Right lobe of liver (tissue), 6 donors: ENCODE measurements around the gene CNKSR2. TPM values are rescaled to one million over a fixed set of nuclear protein-coding genes. Genes with fewer than 3 reads are reported as not detected.

Experiments used
- ATAC-seq, 4 donors: fragments of 200-7000 bp; cut with Tn5 transposase; one replicate each; pipeline ENCODE4 v1.9.1; 2020; ENCODE audit warnings: mild to moderate bottlenecking in 4 of 4, moderate library complexity in 4 of 4
- DNase-seq, 3 donors: peaks; one replicate each; pipeline ENCODE4 v3.0.0-alpha.2; 2020
- H3K27ac ChIP-seq, 3 donors: fragments of 200-600 bp; one replicate each; pipeline ENCODE4 v1.8.0; 2022
- H3K27me3 ChIP-seq, 2 donors: fragments of 200-600 bp; one replicate each; pipeline ENCODE4 v1.8.0; 2022
- H3K36me3 ChIP-seq, 4 donors: fragments of 200-600 bp; sonication (generic) in 1 of 4; one replicate each; pipeline versions ENCODE4 v1.5.1 to v1.8.0; 2017 to 2022; ENCODE audit warnings: control low read depth in 1 of 4
- H3K4me1 ChIP-seq, 4 donors: fragments of 200-600 bp; sonication (generic) in 1 of 4; one replicate each; pipeline versions ENCODE4 v1.5.1 to v1.8.0; 2017 to 2022; ENCODE audit warnings: control low read depth in 1 of 4
- H3K4me3 ChIP-seq, 3 donors: fragments of 200-600 bp; one replicate each; pipeline ENCODE4 v1.8.0; 2022
- H3K9me3 ChIP-seq, 4 donors: fragments of 200-600 bp; sonication (generic) in 1 of 4; one replicate each; pipeline versions ENCODE4 v1.5.1 to v1.8.0; 2017 to 2022; ENCODE audit warnings: control low read depth in 1 of 4
- POLR2A ChIP-seq: fragments of 450-650 bp; IDR thresholded peaks from one replicate; pipeline ENCODE4 v1.6.1; 2017; ENCODE audit warnings: antibody characterized with exemption, mild to moderate bottlenecking
- WGBS: methylation state at CpG from one replicate; pipeline ENCODE4 v1.1.6; 2018; ENCODE audit warnings: low coverage, low lambda C conversion rate; ENCODE audit not compliant: insufficient coverage; ENCODE audit errors: missing lambda C conversion rate; 5-methylcytosine and 5-hydroxymethylcytosine counted together
- intact Hi-C, 2 donors: fragments of 100-400 bp; cut with DNase I; formaldehyde crosslinking; loops; one replicate each; pipeline versions ENCODE4 v1.11.2 to v1.14.1; 2022
- total RNA-seq, 6 experiments: library from RNA; depleted of rRNA in 2 of 6; stranded (reverse); fragments of >200 nt in 2 of 6; fragmentation: NEBNext Ultra II Directional in 3 of 6; extraction: Animal tissue kit (Norgen Biotek cat#: 25700) in 3 of 6; gene quantifications; one replicate each; pipeline versions ENCODE4 v1.1.0 to v1.2.4, GENCODE V29; 2016 to 2023
- TF ChIP-seq, protein P1 (sequence below), 4 donors: fragments of 200-600 bp in 3 of 4; fragments of 450-650 bp in 1 of 4; IDR thresholded peaks; one replicate each; pipeline versions ENCODE4 v1.5.1 to v1.8.0; 2016 to 2022; ENCODE audit warnings: antibody characterized with exemption in 4 of 4, mild to moderate bottlenecking in 2 of 4
- donor health status: DM: no; HTN: yes; CAD: no.
- donor health status: DM: no; HTN: no; CAD: no.
- donor health status: DM: no; HTN: no; CAD: no.
- donor health status: DM: no; HTN: yes; CAD: no.
- donor health status: DM: no; HTN: yes; CAD: no.

Gene CNKSR2
- total RNA-seq, 6 experiments from 2014 or later: 1.4 to 5.6 (median 2.6) TPM

DNA sequence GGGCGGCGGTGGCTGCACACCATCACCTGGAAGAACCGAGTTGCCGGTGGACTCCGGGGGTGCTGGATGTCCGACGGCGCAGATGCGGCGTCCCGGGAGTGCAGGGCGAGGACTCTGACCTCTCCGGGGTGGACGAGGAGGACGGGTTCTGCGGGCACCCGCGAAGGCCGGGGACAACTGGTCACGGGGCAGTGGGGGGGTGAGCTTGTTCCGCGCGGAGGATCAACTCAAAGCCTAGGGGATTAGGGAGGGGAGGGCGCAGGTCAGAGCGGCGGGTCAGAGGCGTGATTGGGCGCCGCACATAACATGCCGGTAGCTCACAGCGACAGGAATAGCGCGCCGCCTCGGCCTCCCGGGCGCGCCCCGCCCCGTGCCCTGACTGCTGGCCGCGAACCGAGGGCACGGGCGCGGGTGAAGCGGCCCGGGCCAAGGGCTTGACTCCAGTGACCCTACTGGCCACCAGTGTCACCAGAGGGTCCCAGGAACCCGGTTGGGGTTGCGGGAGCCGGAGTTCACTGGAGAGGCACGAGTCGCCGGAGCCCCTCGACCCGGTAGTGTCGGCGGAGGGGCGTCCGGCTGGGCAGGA, 284.0 kb downstream of the CNKSR2 start, which contains the start of gene KLHL34:
KLHL34 (minus strand) TSS at position 179 of the 586 bp plus-strand sequence. CDS start 542 bp downstream, outside the sequence.
- ATAC-seq (peak; percentile 74 to 90 (median 90)), DNase-seq (peak; percentile 29 to 57 (median 47))
- Histone ChIP-seq H3K36me3 (no peaks in the 10 kb centered on the region), H3K27me3 (no peaks in the 10 kb centered on the region), H3K4me1 (no peaks in the 10 kb centered on the region), H3K4me3 (peak within 1 kb of the TSS in 2 of 3 donors; percentile 28 to 47), H3K9me3 (no peaks in the 10 kb centered on the region), H3K27ac (no peak within 1 kb of the TSS)
- intact Hi-C loops: no loop called here
- no peak for TF ChIP-seq POLR2A
- TF ChIP-seq, protein P1, sequence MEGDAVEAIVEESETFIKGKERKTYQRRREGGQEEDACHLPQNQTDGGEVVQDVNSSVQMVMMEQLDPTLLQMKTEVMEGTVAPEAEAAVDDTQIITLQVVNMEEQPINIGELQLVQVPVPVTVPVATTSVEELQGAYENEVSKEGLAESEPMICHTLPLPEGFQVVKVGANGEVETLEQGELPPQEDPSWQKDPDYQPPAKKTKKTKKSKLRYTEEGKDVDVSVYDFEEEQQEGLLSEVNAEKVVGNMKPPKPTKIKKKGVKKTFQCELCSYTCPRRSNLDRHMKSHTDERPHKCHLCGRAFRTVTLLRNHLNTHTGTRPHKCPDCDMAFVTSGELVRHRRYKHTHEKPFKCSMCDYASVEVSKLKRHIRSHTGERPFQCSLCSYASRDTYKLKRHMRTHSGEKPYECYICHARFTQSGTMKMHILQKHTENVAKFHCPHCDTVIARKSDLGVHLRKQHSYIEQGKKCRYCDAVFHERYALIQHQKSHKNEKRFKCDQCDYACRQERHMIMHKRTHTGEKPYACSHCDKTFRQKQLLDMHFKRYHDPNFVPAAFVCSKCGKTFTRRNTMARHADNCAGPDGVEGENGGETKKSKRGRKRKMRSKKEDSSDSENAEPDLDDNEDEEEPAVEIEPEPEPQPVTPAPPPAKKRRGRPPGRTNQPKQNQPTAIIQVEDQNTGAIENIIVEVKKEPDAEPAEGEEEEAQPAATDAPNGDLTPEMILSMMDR (IDR thresholded peaks at IDR 0.05): no peak
- 10% methylated on average over 6 of the region's 60 CpGs for WGBS

DNA sequence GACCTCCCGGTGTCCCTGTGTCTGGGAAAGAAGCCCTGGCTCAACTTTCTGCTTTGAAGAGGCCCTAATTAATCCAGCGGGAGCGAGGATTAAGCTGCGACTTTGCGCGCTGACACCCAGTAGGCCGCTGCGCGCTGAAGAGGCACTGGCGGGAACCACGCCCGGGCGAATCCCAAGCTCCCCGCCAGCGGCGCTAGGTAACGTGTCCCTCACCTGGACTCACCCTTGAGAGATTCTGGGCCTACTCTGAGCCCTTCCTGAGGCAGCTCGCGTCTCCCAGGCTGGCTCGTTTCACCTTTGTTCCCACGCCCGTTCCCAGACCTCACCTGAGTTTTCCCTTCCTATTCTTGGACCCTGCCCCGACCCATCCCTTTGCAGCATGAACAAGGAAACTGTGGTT, 284.5 kb downstream of the CNKSR2 start:
- no peak for TF ChIP-seq POLR2A
- TF ChIP-seq, protein P1 (IDR thresholded peaks at IDR 0.05): no peak
- WGBS: 54% methylated on average over 4 of the region's 23 CpGs
- Histone ChIP-seq H3K27ac (no peak overlapping the region), H3K4me1 (no peaks in the 10 kb centered on the region), H3K36me3 (no peaks in the 10 kb centered on the region), H3K9me3 (no peaks in the 10 kb centered on the region), H3K4me3 (peak overlapping the region in 2 of 3 donors; percentile 28 to 47), H3K27me3 (no peaks in the 10 kb centered on the region)
- DNase-seq (peak in 2 of 3 donors; percentile 43 to 54), ATAC-seq (peak; percentile 39 to 77 (median 70))
- intact Hi-C loops: no loop called here

GRCh38 chrX:21659320-21659719, 285.1 kb downstream of the CNKSR2 start:
- no peak for ATAC-seq
- H3K36me3 ChIP-seq: no peaks in the 10 kb centered on the region
- DNase-seq: no peak
- intact Hi-C loops: no loop called here
- H3K9me3 ChIP-seq: no peaks in the 10 kb centered on the region
- 62% methylated on average over 3 of the region's 3 CpGs for WGBS
- TF ChIP-seq, protein P1 (IDR thresholded peaks at IDR 0.05): no peak
- TF ChIP-seq POLR2A: no peak
- H3K27ac ChIP-seq: no peak overlapping the region
- no peak overlapping the region for H3K4me3 ChIP-seq
- no peaks in the 10 kb centered on the region for H3K4me1 ChIP-seq
- H3K27me3 ChIP-seq: no peaks in the 10 kb centered on the region

GRCh38 chrX:21660156-21660555, 285.9 kb downstream of the CNKSR2 start:
- no peak for DNase-seq
- TF ChIP-seq, protein P1 (IDR thresholded peaks at IDR 0.05): no peak
- TF ChIP-seq POLR2A: no peak
- H3K27ac ChIP-seq: no peak overlapping the region
- no peaks in the 10 kb centered on the region for H3K4me1 ChIP-seq
- intact Hi-C loops: no loop called here
- no peak for ATAC-seq
- no peaks in the 10 kb centered on the region for H3K9me3 ChIP-seq
- no peaks in the 10 kb centered on the region for H3K36me3 ChIP-seq
- 63% methylated on average over 2 of the region's 2 CpGs for whole genome bisulfite sequencing
- H3K27me3 ChIP-seq: no peaks in the 10 kb centered on the region
- no peak overlapping the region for H3K4me3 ChIP-seq
